HG03521 (cell line): Measurements from ENCODE around the gene SLC9A5.
A peak's percentile ranks its signal among the peaks of the same experiment; 100 is the strongest.

Source experiments
- ATAC-seq: cut with Tn5 transposase; IDR thresholded peaks from one replicate; pipeline ENCODE4 v1.9.1; 2021; ENCODE audit warnings: mild to moderate bottlenecking, moderate library complexity; ENCODE audit not compliant: unreplicated experiment

Gene SLC9A5

GRCh38 chr16:67213197-67214019 lies 35.4 kb upstream of the SLC9A5 start:
- ATAC-seq = no peak

DNA sequence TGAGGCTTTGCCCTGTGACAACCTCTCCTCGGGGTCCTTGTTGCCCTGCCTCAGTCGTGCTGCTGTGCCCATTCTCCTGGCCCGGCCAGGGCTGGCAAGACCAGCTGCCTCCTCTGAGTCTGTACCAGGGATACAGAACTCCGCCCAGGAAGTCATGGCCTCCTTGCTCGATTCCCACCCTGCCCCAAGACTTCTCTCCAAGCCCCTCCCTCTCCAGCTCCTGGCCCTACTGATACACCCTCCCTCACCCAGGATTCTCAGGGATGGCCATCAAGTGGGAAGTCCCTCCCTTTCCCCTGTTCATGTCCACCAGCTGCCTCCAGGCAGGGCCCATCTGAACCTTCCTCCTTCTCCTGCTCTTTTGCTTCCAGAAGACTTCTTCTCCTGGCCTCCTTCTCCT lies 33.1 kb upstream of the SLC9A5 start:
- no peak for ATAC-seq

- ATAC-seq = no peak
These were observed 31.9 kb upstream of the SLC9A5 start for GRCh38 chr16:67216612-67217490.

GRCh38 chr16:67223992-67224391 lies 24.8 kb upstream of the SLC9A5 start:
- no peak for ATAC-seq

DNA sequence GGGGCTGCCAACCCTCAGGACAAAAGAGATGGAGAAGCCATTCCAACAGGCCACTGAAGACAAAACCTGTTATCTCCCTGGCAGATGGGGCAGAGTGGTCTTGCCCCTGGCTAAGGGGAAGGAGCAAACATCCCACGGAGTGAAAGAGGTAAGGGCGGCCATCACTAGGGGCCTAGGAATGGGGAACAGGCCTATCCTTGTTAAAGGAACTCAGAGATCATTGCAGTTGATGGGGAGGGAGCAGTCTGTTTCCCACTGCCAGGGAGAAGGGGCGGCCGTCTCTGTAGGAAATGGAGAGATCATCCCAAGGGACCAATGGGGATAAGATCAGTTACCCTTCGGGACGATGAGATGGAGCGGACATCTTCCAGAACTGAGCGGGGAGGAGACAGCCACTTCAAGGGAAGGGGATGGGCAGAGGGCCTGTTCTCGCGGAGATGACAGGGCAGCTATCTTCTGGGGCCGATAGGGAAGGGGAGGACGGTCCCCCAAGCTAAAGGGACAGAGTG lies 22.4 kb upstream of the SLC9A5 start:
- ATAC-seq = no peak

GRCh38 chr16:67226804-67227566 lies 21.8 kb upstream of the SLC9A5 start, which contains the start of gene TMEM208:
Gene TMEM208, plus strand, starts transcription at chr16:67227130. Its CDS starts 89 bp downstream, at chr16:67227219.
- peak; percentile 95 for ATAC-seq

GRCh38 chr16:67227567-67227921 lies 21.2 kb upstream of the SLC9A5 start:
- no peak for ATAC-seq

DNA sequence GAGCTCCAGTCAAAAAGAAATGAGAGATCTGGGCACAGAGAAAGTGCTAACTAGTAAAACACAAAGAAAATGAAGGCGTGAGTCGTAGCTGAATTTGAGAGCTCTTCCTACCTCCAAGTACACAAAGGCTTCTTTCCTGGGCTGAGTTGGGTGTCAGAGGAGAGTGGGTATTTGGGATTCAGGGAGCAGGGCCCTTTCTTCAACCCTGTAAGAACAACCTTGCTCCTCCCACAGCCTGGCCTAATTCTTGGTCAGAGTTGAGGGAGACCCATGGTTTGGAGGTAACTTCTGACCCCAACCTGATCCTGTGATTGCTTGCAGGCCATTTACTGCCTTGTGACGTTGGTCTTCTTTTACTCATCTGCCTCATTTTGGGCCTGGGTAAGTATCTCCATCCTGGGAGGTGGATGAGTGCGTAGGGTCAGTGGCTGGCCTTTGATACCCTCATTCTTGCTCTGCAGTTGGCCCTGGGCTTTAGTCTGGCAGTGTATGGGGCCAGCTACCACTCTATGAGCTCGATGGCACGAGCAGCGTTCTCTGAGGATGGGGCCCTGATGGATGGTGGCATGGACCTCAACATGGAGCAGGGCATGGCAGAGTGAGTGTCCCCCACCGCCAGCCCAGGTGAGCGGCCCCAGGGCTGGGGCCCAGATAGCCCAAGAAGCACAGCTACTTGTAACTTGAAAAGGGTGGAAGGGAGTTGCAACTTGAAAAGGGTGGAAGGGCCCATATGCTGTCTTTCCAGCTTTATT lies 20.6 kb upstream of the SLC9A5 start:
- ATAC-seq = no peak

DNA sequence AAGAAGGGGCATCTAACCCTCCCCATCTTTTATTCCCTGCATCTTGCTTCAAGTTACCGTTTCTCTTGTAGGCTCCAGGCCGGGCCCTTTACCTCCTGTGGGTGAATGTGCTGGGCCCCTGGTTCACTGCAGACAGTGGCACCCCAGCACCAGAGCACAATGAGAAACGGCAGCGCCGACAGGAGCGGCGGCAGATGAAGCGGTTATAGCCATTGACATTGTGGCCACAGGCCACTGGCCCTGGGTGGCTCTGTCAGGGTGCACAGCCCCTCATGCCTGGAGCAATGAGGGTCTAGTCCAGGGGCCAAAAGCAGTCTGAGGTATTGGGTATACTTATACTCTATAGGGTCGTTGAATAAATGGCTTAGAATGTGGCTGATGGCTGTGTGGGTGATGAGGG lies 19.9 kb upstream of the SLC9A5 start:
- ATAC-seq = no peak

DNA sequence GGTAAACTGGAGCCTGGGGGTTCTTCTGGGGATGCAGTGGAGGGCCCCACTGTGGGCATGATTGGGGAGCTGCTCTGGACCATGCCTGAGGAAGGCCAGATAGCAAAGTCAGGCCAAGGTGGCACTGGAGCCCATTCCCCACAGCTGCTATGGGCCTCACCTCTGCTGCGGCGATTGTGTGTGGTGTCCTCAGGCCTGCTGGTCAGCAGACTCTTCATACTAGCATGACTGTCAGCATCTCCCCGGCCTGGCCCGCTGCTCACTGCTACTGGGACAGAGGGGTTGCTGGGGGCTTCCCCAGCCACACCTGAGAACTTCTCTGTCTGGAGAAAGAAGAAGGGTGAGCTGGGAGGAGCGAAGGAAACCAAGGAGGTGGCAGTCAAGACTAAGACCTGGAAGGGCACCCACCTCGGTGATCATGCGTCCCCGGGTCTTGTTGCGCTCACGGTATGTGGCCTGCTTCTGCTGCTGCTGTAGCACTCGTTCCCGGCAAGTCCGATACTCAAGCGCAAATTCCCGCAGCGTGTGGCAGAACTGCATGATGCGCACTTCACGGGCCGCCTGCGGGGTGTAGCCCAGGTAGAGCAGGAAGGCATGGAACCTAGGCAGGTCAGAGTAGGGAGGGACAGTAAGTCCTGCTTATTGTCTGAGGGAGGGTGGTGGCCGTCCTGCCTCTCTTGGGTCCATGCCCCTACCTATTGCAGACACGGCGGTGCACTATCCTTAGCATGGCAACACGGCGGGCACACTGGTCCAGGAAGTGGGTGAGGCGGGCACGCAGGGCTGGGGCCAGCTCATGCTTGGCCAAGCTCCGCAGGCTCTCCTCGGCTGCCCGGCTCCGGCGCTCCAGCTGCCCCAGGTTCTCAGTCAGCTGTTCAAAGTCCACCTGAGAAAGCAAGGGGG lies 18.6 kb upstream of the SLC9A5 start:
- no peak for ATAC-seq

DNA sequence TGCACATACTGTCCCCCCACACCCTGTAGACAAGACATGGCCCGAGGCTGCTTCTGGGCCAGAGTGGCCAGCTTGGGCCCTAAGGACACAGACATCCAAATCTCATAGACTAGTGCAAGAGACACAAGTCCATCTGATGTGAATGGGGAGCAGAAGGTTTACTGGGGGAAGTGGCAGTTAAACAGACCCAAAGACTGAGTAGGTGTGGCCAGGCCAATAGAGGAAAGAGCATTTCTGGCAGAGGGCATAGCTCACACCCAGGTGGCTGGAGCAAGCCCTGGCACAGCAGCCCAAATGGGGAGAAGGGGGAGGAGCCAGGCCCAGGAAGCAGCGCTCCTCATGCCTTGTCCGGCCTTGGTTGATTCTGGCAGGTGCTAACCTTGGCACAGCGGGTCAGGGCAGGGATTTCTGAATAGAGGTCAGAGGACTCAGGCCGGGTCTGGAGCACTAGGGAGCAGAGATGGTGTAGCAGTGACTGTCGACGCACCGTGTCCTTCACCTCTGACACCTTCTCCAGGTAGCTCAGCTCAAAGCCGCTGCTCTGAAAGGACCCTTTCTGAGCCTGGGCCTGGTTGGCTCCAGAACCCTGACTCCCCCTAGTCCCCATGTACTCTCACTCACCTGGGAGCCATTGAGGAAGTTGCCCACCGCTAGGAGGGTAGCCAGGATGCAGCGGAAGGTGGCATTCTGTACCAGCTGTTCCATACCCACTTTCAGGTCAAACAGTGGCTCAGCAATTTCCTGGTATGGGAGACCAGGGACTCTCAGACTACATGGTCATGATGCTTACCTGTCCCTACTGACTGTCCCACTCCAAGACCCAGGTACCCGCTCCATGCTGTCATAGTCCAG lies 17.7 kb upstream of the SLC9A5 start:
- ATAC-seq = no peak

DNA sequence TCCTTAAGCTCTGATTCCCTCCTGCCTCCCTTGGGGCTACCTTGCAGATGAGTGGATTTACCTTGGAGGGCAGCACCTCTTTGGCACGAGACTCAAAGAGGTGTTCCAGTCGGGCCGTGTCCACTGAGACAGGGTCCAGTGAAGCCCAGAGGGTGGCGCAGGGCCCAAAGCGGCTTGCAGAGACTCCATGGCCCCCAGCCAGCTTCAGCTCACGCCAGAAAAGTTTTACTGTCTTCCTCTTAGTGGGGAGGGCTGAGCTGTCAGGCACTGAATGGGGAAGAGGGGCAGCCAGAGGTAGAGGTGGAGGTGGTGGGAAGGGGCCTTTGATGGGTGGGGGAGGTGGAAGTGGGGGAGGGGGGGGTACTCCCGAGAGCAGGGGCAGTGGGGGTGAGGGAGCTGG lies 15.2 kb upstream of the SLC9A5 start:
- no peak for ATAC-seq

DNA sequence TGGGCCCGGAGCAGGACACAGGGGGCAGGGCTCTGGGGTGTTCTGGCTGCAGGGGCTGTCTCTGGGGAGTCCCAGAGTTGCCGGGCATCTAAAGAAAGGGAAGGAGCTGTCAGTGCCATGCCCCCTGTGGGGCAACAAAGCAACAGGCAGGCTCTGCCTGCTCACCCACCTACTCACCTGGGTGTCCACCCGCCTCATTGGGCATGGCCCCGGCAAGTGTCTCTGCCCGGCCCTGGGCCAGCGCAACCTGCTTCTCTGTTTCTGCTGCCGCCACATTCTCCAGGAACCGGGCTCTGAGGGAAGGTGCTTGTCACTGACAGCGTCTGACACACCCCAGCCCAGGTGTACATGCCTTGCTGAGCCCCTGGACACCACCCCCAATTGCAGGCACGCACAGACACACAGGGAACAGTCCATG lies 14.6 kb upstream of the SLC9A5 start:
- ATAC-seq = no peak

DNA sequence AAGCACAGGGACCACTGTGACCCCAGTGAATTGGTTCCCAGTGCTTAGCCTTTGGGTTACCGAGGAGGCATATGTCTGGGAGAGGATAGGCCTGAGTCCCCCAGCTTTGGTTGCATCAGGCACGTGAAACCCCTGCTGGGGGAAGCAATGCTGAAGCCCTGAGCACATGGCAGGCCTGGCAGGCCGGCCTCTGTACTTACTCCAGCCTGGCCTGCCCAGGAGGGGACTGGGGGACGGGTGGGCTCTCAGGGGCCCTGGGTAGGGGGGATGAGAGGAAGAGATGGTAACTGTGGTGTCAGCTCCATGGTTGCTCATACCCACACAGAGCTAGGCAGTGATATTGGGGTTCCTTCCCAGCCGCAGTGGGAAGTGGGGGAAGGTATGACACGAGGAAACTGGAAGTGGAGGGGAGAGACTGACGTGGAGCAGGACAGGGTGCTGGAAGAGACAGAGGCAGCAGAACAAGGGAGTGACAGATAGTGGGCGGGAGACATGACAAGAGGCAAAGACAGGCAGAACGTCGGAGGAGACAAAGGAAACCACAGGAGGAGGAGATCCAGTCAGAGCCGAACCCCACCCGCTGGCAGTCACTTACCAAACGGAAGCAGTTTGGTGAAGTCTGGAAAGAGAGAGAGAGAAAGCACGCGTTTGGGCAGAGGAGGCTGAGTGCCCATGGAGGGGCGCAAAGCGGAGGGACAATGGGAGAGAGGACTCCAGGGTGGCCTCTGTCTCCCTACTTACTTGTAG lies 12.8 kb upstream of the SLC9A5 start:
- no peak for ATAC-seq

GRCh38 chr16:67236563-67237395 lies 12.0 kb upstream of the SLC9A5 start:
- ATAC-seq = no peak

GRCh38 chr16:67237396-67238277 lies 11.1 kb upstream of the SLC9A5 start:
- no peak for ATAC-seq
